Effector CD4-positive, alpha-beta T cell (primary cell): ENCODE data around the gene OTUD4.
A peak's percentile ranks its signal among the peaks of the same experiment; 100 is the strongest.
"Not testable (repeated sequence)": the region's sequence is repeated elsewhere in the genome, so short reads cannot be mapped to it uniquely, and the experiment has no call there.

Source experiments
- DNase-seq: peaks from one replicate; pipeline ENCODE4 v3.0.0-alpha.2; 2020

The OTUD4 gene

GRCh38 chr4:145179281-145179860 is 1.0 kb downstream of the OTUD4 start:
- peak; percentile 68 for DNase-seq

- no peak for DNase-seq
Observed at GRCh38 chr4:145178740-145179280, 1.6 kb downstream of the OTUD4 start.

- no peak for DNase-seq
Observed at GRCh38 chr4:145177906-145178538, 2.4 kb downstream of the OTUD4 start.

GRCh38 chr4:145177511-145177905 is 2.9 kb downstream of the OTUD4 start:
- no peak for DNase-seq

GRCh38 chr4:145176641-145177432 is 3.6 kb downstream of the OTUD4 start:
- DNase-seq, result no peak

GRCh38 chr4:145171911-145172310 is 8.5 kb downstream of the OTUD4 start:
- DNase-seq, result no peak

- DNase-seq, result no peak
Observed at GRCh38 chr4:145170223-145170622, 10.2 kb downstream of the OTUD4 start.

- no peak for DNase-seq
Observed at GRCh38 chr4:145168581-145169187, 11.7 kb downstream of the OTUD4 start.

GRCh38 chr4:145167887-145168286 is 12.5 kb downstream of the OTUD4 start:
- DNase-seq, result no peak

GRCh38 chr4:145161549-145161948 is 18.8 kb downstream of the OTUD4 start:
- no peak for DNase-seq

- no peak for DNase-seq
Observed at GRCh38 chr4:145156986-145157385, 23.4 kb downstream of the OTUD4 start.

- no peak for DNase-seq
Observed at GRCh38 chr4:145155268-145155870, 25.0 kb downstream of the OTUD4 start.

GRCh38 chr4:145154573-145154972 is 25.8 kb downstream of the OTUD4 start:
- no peak for DNase-seq

- no peak for DNase-seq
Observed at GRCh38 chr4:145153904-145154298, 26.5 kb downstream of the OTUD4 start.

GRCh38 chr4:145153181-145153903 is 27.0 kb downstream of the OTUD4 start:
- DNase-seq, result no peak

- no peak for DNase-seq
Observed at GRCh38 chr4:145148980-145149379, 31.4 kb downstream of the OTUD4 start.

GRCh38 chr4:145136219-145136618 is 44.2 kb downstream of the OTUD4 start:
- DNase-seq, result not testable (repeated sequence)

GRCh38 chr4:145132511-145133098 is 47.8 kb downstream of the OTUD4 start:
- DNase-seq, result no peak

- DNase-seq, result no peak
Observed at GRCh38 chr4:145131848-145132247, 48.5 kb downstream of the OTUD4 start.

- no peak for DNase-seq
Observed at GRCh38 chr4:145130788-145131399, 49.5 kb downstream of the OTUD4 start.

- DNase-seq, result no peak
Observed at GRCh38 chr4:145130130-145130529, 50.3 kb downstream of the OTUD4 start.
